ENCODE measurements around the gene PICALM.
A peak's percentile ranks its signal among the peaks of the same experiment; 100 is the strongest.

PICALM gene

DNA sequence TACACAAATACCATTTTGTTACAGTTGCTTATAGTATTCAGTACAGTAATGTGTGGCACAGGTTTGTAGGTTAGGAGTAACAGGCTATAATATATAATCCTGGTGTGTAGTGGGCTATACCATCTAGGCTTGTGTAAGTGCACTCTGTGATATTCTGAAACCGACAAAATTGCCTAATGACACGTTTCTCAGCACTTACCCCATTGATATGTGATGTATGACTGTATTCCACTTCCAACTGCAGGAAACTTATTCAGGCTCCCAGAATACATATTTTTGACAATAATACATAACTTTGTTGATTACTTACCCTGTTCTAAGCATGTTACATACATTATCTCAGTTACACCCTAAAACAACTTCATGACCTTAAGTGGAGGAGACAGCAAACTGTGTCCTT, 5.1 kb upstream of the PICALM start:
- Histone ChIP-seq H3K4me1 (ENCODE audit: control insufficient read depth, insufficient read depth, low read length) (peaks cover 15% of the 10 kb centered on the region), H3K9me3 (replicated peaks; ENCODE audit: low read length) (no peaks in the 10 kb centered on the region), H3K4me2 (ENCODE audit: low read length) (no peak overlapping the region), H3K4me3 (ENCODE audit: low read length) (no peak overlapping the region), H3K36me3 (ENCODE audit: insufficient read depth, low read length) (no peaks in the 10 kb centered on the region), H3K9ac (ENCODE audit: low read depth, low read length) (no peak overlapping the region), H3K27me3 (ENCODE audit: control insufficient read depth, insufficient read depth, low read length) (no peaks in the 10 kb centered on the region)

GRCh38 chr11:86072211-86072610, 3.3 kb upstream of the PICALM start:
- Histone ChIP-seq H3K4me1 (ENCODE audit: control insufficient read depth, insufficient read depth, low read length) (peaks cover 15% of the 10 kb centered on the region), H3K4me2 (ENCODE audit: low read length) (no peak overlapping the region), H3K4me3 (ENCODE audit: low read length) (no peak overlapping the region), H3K9ac (ENCODE audit: low read depth, low read length) (no peak overlapping the region), H3K27me3 (ENCODE audit: control insufficient read depth, insufficient read depth, low read length) (no peaks in the 10 kb centered on the region), H3K36me3 (ENCODE audit: insufficient read depth, low read length) (no peaks in the 10 kb centered on the region), H3K9me3 (replicated peaks; ENCODE audit: low read length) (no peaks in the 10 kb centered on the region)

DNA sequence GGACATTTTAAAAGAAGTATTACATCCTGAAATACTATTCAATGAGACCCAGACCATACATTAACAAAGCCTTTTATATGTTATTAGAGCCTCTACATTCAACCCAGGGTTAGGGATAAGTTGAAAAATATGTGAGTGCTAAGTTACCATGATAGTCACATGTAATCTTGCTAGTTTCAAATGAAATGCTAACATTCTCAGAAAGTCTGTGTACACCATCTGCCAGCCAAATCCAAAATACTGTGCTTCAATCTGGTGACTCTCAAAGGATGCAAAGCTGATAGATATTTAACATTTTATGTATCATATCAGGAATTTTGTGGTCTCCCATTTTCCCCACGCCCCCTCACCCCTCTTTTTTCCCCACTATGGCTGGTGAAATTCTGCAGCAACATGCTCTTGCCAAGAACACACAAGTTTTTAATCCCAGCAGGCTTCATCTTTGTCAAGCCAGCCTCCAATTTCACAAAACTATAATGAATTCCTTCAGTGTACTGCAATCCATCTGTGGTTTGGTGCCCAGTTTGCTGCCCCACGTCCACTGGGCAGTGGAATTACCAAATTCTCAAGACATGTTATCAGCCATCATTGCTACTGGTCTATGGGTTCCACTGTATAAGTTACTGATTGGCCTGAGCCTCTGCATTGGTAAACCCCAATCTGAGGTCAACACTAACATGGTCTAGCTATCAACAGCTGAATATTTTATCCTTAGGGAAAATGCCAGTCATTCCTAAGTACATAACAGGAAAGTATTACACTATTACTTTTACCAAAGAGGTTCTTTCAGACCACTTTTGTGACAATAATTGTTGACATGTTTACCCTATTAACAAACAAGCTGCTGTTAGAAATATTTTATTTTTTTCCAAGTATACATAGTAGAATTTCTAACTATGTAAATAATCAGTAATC, 1.5 kb upstream of the PICALM start:
- Histone ChIP-seq H3K36me3 (ENCODE audit: insufficient read depth, low read length) (no peaks in the 10 kb centered on the region), H3K4me2 (ENCODE audit: low read length) (peak overlapping the region; percentile 94), H3K9ac (ENCODE audit: low read depth, low read length) (peak overlapping the region; percentile 96), H3K4me3 (ENCODE audit: low read length) (peak overlapping the region; percentile 6), H3K4me1 (ENCODE audit: control insufficient read depth, insufficient read depth, low read length) (peaks cover 19% of the 10 kb centered on the region), H3K9me3 (replicated peaks; ENCODE audit: low read length) (no peaks in the 10 kb centered on the region), H3K27me3 (ENCODE audit: control insufficient read depth, insufficient read depth, low read length) (no peaks in the 10 kb centered on the region)

DNA sequence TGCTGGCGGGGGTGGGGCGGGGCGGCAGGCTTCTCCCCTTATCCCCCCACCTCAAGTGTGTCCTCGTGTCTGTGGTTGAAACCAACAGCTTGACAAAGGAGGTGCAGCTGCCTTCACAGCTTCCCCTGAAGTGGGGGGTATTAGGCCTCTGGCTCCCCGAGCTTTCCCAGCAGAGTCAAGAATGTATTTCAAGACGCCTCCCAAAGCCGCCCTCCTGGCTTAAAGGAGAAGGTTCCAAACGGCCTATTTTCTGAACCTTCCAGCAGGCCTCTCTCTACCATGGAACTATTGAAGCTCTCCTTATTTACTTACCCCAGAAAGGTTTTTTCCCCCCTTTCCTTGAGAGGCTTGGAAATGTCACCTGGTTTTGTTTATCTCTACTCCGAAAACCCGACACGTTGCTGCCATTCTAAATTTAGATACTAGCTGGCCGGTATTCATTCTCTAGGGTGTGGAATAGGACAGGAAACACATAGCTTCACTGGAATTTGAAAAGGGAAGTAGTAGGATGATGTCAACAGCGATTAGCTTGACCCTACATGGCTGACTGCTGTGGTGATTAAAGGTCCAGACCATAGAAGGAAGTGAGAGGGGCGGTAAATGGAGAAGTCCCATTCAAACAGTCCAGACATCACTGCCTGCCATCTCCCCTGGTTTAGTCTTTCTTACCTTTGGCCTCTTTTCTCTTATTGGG, 671 bp upstream of the PICALM start:
- Histone ChIP-seq H3K9me3 (replicated peaks; ENCODE audit: low read length) (no peaks in the 10 kb centered on the region), H3K27me3 (ENCODE audit: control insufficient read depth, insufficient read depth, low read length) (no peaks in the 10 kb centered on the region), H3K36me3 (ENCODE audit: insufficient read depth, low read length) (no peaks in the 10 kb centered on the region), H3K4me3 (ENCODE audit: low read length) (peak overlapping the region; percentile 69), H3K4me1 (ENCODE audit: control insufficient read depth, insufficient read depth, low read length) (peaks cover 26% of the 10 kb centered on the region), H3K9ac (ENCODE audit: low read depth, low read length) (peak overlapping the region; percentile 96), H3K4me2 (ENCODE audit: low read length) (peak overlapping the region; percentile 94)

DNA sequence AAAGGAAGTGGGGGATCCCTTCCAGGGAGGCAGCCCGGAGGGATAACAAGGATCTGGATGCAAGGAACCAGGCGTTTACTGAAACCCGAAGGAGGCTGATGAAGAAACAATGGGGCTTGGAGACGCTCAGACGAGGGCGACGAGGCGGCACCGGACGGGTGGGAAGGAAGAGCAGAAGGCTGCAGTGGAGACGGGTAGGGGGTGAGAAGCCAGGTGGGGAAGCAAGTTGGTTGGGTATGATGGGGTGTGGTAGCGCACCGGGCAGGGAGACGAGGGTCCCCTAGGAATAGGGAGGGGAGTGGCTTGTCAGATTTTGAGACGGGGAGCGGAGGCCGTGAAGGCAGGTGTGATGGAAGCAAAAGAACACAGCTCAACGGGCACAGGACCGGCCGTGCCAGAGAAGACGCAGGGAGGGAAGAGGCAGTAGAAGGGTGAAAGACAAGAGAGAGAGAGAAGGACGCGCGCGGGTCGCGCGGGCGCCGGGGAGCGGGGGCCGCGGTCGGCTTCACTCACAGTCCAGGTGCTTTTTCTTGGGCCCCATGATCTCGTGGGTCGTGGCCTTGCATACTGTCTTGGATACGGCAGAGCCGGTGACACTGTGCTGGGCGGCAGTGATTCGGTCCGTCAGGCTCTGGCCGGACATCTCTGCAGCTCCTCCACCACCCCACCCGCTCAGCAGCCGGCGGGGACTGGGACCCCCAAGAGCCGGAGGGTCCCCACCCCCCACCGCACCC, 579 bp downstream of the PICALM start:
- Histone ChIP-seq H3K36me3 (ENCODE audit: insufficient read depth, low read length) (no peaks in the 10 kb centered on the region), H3K4me3 (ENCODE audit: low read length) (peak overlapping the region; percentile 87), H3K27me3 (ENCODE audit: control insufficient read depth, insufficient read depth, low read length) (no peaks in the 10 kb centered on the region), H3K4me1 (ENCODE audit: control insufficient read depth, insufficient read depth, low read length) (peaks cover 35% of the 10 kb centered on the region), H3K9ac (ENCODE audit: low read depth, low read length) (peak overlapping the region; percentile 96), H3K4me2 (ENCODE audit: low read length) (peak overlapping the region; percentile 83), H3K9me3 (replicated peaks; ENCODE audit: low read length) (no peaks in the 10 kb centered on the region)

GRCh38 chr11:86067851-86068137, 1.1 kb downstream of the PICALM start:
- Histone ChIP-seq H3K27me3 (ENCODE audit: control insufficient read depth, insufficient read depth, low read length) (no peaks in the 10 kb centered on the region), H3K9ac (ENCODE audit: low read depth, low read length) (peak overlapping the region; percentile 96), H3K4me2 (ENCODE audit: low read length) (peak overlapping the region; percentile 83), H3K4me3 (ENCODE audit: low read length) (peak overlapping the region; percentile 87), H3K9me3 (replicated peaks; ENCODE audit: low read length) (no peaks in the 10 kb centered on the region), H3K36me3 (ENCODE audit: insufficient read depth, low read length) (no peaks in the 10 kb centered on the region), H3K4me1 (ENCODE audit: control insufficient read depth, insufficient read depth, low read length) (peaks cover 40% of the 10 kb centered on the region)

DNA sequence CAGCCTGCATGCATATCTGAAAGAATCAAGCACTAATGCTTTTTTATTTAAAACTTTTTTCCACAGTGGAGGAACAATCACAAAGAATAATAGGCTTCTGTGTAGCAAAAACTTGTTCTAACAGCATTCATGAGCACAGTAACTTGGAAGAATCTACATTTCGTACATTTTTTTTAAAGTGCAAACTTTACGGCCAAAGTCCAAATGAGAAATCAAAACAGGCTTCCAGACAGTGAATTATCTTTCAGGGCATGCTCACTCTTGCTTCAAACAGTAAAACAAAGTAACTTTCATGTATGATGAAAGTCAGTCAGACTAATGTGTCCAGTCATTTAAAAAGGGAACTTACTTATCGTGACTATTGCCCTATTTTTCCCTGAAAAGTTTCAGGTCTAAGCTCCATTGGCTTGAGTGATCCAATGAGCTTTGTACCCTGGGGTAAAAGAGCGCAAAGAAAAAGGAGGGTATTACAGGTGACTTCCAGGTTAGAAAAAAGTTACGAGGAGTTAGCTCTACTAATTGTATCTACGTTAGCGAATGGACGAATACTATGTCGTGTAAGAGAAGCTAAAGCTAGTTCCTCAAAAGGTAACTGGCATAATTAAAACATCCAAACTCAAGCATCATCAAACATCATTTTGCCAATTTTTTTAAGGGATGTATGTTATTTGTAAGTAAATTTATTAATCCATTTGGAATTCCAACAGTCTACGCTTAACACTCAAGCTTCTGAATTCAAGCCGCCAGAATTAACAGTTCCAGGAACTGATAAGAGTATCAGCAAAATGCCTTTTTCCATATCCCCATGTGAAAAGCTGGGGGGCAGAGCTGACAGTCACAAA, 1.7 kb downstream of the PICALM start:
- Histone ChIP-seq H3K4me3 (ENCODE audit: low read length) (peak overlapping the region; percentile 87), H3K36me3 (ENCODE audit: insufficient read depth, low read length) (no peaks in the 10 kb centered on the region), H3K4me2 (ENCODE audit: low read length) (peak overlapping the region; percentile 83), H3K4me1 (ENCODE audit: control insufficient read depth, insufficient read depth, low read length) (peaks cover 44% of the 10 kb centered on the region), H3K9me3 (replicated peaks; ENCODE audit: low read length) (no peaks in the 10 kb centered on the region), H3K9ac (ENCODE audit: low read depth, low read length) (peak overlapping the region; percentile 96), H3K27me3 (ENCODE audit: control insufficient read depth, insufficient read depth, low read length) (no peaks in the 10 kb centered on the region)

DNA sequence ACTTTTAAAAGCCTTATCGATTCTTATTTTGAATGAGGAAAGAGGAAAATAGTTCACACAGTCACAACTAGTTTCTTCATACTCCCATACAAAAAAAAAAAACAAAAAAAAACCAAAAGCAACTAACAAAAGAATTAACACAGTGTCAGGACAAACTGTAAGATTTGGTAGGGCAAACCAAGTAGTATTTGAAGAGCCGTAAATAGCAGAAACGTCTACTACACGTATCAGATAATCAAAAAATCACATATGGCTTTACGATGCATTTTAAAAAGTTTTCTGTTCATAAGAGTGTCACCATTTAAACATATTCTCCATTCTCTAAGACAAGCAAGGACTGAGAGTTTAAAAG, 2.3 kb downstream of the PICALM start:
- peak overlapping the region; percentile 87 for H3K4me3 ChIP-seq (ENCODE audit: low read length)
- H3K9me3 ChIP-seq (replicated peaks; ENCODE audit: low read length), result no peaks in the 10 kb centered on the region
- H3K27me3 ChIP-seq (ENCODE audit: control insufficient read depth, insufficient read depth, low read length), result no peaks in the 10 kb centered on the region
- peak overlapping the region; percentile 83 for H3K4me2 ChIP-seq (ENCODE audit: low read length)
- no peaks in the 10 kb centered on the region for H3K36me3 ChIP-seq (ENCODE audit: insufficient read depth, low read length)
- H3K9ac ChIP-seq (ENCODE audit: low read depth, low read length), result peak overlapping the region; percentile 96
- H3K4me1 ChIP-seq (ENCODE audit: control insufficient read depth, insufficient read depth, low read length), result peaks cover 49% of the 10 kb centered on the region

- H3K36me3 ChIP-seq (ENCODE audit: insufficient read depth, low read length), result no peaks in the 10 kb centered on the region
- H3K9ac ChIP-seq (ENCODE audit: low read depth, low read length), result peak overlapping the region; percentile 96
- H3K4me3 ChIP-seq (ENCODE audit: low read length), result peak overlapping the region; percentile 87
- H3K27me3 ChIP-seq (ENCODE audit: control insufficient read depth, insufficient read depth, low read length), result no peaks in the 10 kb centered on the region
- H3K9me3 ChIP-seq (replicated peaks; ENCODE audit: low read length), result no peaks in the 10 kb centered on the region
- peak overlapping the region; percentile 83 for H3K4me2 ChIP-seq (ENCODE audit: low read length)
- peaks cover 50% of the 10 kb centered on the region for H3K4me1 ChIP-seq (ENCODE audit: control insufficient read depth, insufficient read depth, low read length)
These were observed 2.9 kb downstream of the PICALM start for GRCh38 chr11:86066033-86066432.

GRCh38 chr11:86064220-86064803, 4.6 kb downstream of the PICALM start:
- Histone ChIP-seq H3K27me3 (ENCODE audit: control insufficient read depth, insufficient read depth, low read length) (no peaks in the 10 kb centered on the region), H3K4me2 (ENCODE audit: low read length) (peak overlapping the region; percentile 83), H3K36me3 (ENCODE audit: insufficient read depth, low read length) (no peaks in the 10 kb centered on the region), H3K4me1 (ENCODE audit: control insufficient read depth, insufficient read depth, low read length) (peaks cover 38% of the 10 kb centered on the region), H3K9ac (ENCODE audit: low read depth, low read length) (peak overlapping the region; percentile 70), H3K9me3 (replicated peaks; ENCODE audit: low read length) (no peaks in the 10 kb centered on the region), H3K4me3 (ENCODE audit: low read length) (peak overlapping the region; percentile 21)
